GM04504 (cell line): ENCODE measurements around the gene TRIM50.
"Not testable (repeated sequence)": the region's sequence is repeated elsewhere in the genome, so short reads cannot be mapped to it uniquely, and the experiment has no call there.

Experiments used
- DNase-seq: peaks from one replicate; pipeline ENCODE4 v3.0.0-alpha.2; 2012; ENCODE audit warnings: low read depth

Gene TRIM50

DNA sequence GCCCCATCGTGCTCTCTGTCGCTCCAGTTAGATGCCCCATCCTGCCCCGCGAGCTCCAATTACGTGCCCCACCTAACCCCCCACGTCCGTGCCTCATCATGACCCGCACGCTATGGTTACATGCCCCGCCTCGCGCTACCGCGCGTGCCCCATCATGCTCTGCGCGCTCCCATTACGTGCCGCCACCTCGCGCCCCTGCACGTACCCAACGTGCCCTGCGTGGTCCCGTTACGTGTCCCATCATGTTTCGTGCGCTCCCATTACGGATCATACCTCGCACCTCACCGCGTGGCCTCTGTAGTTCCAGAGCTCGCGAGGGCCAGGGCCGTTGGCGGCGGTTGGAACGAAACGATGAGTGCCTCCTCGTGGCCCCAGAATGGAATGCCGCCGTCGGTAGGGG, at the start of gene TRIM50, which contains the start of gene FKBP6:
TRIM50 (minus strand) TSS at position 161 of the 400 bp plus-strand sequence. CDS start 3,295 bp downstream, outside the sequence.
FKBP6 (plus strand) TSS at position 240 of the 400 bp plus-strand sequence. CDS start 268 bp downstream, outside the sequence.
- DNase-seq, result not testable (repeated sequence)

- no peak for DNase-seq
Measured at GRCh38 chr7:73376671-73377412, 49.0 kb upstream of the TRIM50 start.

- not testable (repeated sequence) for DNase-seq
Measured at GRCh38 chr7:73376262-73376661, 48.4 kb upstream of the TRIM50 start.

DNA sequence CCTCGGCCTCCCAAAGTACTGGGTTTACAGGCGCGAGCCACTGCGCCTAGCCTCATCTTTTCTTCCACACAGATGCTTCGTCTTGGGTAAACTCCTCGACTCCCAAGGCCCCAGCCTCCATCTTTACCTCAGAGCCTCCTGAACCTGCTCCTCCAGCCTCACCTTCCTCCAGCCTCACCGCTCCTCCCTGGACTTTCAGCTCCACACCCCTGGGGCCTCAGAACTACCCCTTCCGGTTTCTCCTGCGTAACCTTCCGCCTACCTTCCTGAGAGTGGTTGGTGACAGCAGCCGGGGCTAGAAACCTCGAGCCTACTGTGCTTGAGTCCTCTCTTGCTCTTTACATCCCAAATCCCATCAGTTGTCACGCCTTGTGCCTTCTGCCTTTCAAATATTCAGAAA, 45.9 kb upstream of the TRIM50 start:
- DNase-seq, result no peak

- no peak for DNase-seq
Measured at GRCh38 chr7:73369622-73370021, 41.7 kb upstream of the TRIM50 start.

GRCh38 chr7:73369009-73369408, 41.1 kb upstream of the TRIM50 start:
- no peak for DNase-seq

DNA sequence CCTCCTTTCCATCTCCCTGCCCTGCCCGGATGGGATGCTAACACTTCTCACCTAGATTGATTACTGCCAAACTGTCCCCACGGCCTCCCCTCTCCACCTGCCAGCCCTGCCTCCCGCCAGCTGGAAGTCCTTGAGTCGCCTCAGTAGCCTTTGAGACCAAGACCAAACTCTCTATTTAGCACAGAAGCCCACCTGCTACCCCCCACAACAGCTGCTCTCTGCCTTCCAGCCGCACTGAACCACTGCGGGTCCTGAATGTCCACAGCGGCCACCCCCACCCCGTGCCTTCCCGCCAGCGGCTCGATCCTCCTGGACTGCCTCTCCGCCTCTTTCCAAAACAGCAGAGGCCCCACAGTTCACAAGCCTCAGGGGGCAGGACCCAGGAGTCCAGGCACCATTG, 39.1 kb upstream of the TRIM50 start:
- no peak for DNase-seq

GRCh38 chr7:73366127-73366526, 38.2 kb upstream of the TRIM50 start:
- no peak for DNase-seq

DNA sequence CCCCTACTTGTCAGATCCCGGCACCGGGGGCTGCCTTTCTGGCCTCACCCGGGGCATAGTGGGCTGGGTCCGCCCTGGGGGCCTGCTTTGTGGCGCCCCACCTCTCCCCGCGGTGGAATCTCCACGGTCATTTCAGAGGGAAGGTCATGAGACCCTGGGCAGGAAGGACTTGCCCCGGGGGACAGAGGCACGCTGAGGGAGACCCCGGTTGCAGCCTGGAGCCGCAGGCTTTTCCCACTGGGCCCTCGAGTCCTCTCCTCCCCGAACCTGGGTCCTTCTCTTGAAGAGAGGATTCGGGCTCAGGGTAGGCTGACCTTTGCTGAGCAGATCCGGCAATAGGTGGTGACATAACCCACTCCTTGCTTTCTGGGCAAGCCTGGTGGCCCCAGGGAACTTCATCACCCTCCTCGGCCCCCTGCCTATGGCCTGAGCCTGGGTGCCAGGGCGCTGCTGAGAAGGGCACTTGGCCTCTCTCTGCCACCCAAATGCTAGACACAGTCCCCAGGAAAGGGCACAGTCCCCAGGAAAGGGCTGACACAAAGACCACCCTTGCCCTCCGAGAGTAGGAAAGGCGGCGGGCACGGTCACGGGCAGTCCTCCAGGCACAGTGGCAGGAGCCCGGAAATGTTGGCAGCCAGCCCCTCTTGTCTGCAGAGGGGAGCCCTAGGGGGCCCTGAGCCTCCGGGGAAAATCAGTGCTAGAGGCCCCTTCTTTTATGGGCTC, 36.3 kb upstream of the TRIM50 start:
- DNase-seq, result no peak

DNA sequence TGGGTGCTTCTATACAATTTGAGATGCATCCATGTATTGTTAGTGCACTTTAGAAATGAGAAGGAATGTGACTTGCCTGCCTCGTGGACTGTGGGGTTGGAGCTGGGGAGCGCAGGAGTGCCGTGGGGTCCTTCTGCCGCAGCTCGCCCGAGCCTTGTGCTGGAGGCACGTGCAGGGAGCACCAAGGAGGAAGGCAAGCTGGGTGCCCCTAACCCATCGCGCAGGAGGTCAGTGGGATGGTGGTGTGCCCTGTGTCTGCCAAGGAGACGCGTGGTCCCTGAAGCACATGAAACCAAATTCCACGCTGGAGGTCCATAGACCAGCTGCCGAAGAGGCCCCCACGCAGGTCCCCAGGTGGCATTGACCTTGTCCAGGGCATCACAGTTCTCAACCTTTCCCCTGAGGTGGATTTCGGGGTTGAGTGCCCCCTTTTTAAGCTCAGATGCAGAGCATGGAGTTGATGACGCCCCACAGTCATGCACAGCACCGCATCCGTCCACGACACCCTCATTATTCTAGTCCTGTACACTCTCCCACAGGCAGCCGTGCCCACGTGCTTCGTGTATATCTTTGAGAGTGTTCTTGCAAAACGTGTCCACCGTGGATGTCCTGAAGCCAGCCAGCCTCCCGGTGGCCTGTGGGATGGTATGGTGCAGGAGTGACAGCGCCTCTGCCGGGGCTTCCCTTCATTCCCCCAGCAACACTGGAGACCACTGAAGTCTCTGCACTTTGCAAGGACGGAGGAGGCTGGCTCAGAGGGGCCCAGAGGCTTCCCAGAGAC, 35.5 kb upstream of the TRIM50 start:
- no peak for DNase-seq

GRCh38 chr7:73360590-73360989, 32.7 kb upstream of the TRIM50 start:
- not testable (repeated sequence) for DNase-seq

- no peak for DNase-seq
Measured at GRCh38 chr7:73359746-73360375, 32.0 kb upstream of the TRIM50 start.

- DNase-seq, result no peak
Measured at GRCh38 chr7:73359306-73359705, 31.4 kb upstream of the TRIM50 start.

DNA sequence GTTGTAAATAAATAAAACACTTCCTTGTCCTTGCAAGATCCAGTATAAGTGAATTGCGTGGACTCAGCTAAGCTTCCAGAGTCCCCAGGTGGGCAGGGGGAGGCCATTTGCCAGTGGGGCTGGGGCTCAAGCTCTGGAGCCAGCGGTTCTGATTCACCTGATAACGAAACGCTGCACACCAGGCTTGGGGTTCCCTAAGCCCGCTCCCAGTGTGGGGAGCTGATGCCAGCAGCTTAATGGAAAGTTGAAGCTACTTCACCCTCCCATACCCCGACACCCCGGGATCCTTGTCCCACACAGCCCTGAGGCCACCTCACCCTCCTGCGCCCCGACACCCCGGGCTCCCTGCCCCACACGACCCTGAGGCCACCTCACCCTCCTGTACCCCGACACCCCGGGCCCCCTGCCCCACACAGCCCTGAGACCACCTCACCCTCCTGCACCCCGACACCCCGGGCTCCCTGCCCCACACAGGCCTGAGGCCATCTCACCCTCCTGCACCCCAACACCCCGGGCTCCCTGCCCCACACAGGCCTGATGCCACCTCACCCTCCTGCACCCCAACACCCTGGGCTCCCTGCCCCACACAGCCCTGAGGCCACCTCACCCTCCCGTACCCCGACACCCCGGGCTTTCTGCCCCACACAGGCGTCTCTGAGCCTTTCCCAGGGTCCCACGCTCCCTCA, 30.9 kb upstream of the TRIM50 start:
- no peak for DNase-seq

DNA sequence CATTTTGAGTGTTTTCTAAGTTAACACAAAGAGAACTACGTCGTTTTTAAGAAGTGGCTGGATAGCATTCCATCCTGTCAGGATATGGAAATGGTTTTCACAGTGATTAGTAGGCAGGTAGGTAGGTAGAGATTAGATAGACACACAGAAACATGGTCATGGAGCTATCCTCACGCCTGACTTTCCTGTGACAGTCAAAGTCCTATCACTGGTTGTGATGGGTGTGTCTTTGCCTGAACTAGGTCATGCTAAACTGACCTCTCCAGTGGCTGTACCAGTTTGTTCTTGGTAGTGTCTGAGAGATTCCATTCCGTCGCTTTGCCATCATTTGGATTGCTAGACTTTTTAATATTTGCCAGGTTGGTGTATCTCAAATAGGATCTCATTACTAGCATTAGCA, 28.3 kb upstream of the TRIM50 start:
- DNase-seq, result no peak

DNA sequence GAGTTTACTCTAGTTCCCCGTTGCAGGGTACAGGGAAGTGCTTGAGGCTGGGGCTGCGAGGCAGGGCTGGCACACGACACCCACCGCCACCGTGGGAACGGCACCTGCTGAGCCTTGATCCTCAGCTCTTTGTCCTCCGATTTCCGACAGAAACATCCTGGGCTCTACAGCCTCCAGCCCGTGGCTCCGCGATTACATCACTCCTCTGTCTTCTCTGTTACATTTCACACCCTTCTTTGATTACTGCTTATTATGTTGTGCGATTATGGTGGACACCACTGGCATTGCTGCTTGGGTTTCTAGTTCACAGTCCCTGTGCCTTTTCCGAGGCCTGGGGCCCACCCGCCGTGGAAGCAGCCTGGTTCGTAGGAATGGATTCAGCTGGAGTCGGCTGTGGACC, 26.9 kb upstream of the TRIM50 start:
- no peak for DNase-seq

DNA sequence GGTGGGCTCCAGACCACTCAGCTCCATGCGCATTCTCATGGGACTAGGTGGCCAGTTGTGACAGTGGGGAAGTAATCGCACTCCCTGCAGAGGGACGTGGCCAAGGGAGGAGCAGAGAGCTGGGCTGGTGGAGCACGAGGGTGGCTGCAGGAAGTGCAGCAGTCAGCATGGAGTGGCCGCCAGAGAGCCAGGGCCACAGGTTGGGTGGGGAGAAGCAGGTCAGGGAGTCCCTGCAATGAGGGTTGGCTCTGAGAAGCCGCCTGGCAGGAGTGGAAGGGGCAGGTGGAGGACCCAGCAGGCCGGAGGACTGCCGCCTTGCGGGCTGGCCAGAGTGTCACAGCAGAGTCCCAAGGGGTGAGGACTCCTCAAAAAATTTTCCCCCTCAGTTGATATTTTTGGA, 26.3 kb upstream of the TRIM50 start:
- no peak for DNase-seq

GRCh38 chr7:73353243-73353642, 25.4 kb upstream of the TRIM50 start:
- DNase-seq, result no peak

- no peak for DNase-seq
Measured at GRCh38 chr7:73352784-73353183, 24.9 kb upstream of the TRIM50 start.

GRCh38 chr7:73351447-73352167, 23.7 kb upstream of the TRIM50 start:
- no peak for DNase-seq
